ENCODE results near the gene HACE1. TPM values are rescaled to one million over a fixed set of nuclear protein-coding genes. Genes with fewer than 3 reads are reported as not detected.
"Not testable (repeated sequence)": the region's sequence is repeated elsewhere in the genome, so short reads cannot be mapped to it uniquely, and the experiment has no call there.

HACE1 gene, protein sequence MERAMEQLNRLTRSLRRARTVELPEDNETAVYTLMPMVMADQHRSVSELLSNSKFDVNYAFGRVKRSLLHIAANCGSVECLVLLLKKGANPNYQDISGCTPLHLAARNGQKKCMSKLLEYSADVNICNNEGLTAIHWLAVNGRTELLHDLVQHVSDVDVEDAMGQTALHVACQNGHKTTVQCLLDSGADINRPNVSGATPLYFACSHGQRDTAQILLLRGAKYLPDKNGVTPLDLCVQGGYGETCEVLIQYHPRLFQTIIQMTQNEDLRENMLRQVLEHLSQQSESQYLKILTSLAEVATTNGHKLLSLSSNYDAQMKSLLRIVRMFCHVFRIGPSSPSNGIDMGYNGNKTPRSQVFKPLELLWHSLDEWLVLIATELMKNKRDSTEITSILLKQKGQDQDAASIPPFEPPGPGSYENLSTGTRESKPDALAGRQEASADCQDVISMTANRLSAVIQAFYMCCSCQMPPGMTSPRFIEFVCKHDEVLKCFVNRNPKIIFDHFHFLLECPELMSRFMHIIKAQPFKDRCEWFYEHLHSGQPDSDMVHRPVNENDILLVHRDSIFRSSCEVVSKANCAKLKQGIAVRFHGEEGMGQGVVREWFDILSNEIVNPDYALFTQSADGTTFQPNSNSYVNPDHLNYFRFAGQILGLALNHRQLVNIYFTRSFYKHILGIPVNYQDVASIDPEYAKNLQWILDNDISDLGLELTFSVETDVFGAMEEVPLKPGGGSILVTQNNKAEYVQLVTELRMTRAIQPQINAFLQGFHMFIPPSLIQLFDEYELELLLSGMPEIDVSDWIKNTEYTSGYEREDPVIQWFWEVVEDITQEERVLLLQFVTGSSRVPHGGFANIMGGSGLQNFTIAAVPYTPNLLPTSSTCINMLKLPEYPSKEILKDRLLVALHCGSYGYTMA
- polyA plus RNA-seq (2013, experiment 1 of 2; ENCODE audit: insufficient read length), result 10.7 TPM
- 10.8 TPM for polyA plus RNA-seq (2013, experiment 2 of 2; ENCODE audit: insufficient read length)

DNA sequence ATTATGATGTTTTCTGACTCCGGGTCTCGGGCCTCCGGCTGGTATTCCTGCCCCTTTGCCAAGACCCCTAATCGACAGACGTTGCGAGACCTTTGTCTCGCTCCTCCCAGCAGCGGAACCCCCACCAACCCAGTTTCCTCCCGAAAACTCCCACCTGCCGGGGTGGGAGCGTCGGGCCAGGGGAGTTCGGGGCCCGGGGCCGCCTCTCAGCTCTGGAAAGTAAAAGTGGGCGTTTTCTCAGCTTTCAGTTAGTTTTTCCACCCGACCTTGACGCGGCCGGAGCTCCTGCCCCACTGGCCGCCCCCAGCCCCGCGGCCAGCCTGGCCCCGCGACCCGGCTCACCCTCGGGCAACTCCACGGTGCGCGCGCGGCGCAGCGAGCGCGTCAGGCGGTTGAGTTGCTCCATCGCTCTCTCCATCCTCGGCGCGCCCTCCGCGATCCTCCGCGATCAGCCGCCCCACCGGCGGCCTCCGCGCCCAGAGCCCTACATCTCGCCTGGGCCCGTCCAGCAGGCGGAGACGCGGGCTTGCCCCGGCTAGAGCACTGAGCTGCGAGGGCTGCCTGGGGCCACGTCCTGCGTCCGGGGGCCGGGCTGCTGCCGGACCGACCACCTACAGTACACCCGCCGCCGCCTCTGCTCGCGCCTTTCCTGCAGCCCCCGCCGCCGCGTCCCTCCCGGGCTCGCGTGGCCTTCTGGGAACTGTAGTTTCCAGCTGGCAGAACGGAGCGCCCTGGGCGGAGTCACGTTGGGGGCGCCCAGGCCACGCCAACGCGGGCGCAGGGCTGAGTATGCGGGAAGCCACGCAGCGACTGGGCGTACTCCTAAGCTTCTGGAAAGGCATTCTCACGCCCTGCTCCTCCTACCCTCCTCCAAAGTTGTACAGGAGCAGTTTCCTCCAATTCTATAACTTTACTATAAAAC, at the start of gene HACE1:
Gene HACE1 (minus strand): TSS at position 695 of the 922 bp plus-strand sequence. CDS start 277 bp downstream, at position 418.
- DNase-seq, result peak; percentile 91

DNA sequence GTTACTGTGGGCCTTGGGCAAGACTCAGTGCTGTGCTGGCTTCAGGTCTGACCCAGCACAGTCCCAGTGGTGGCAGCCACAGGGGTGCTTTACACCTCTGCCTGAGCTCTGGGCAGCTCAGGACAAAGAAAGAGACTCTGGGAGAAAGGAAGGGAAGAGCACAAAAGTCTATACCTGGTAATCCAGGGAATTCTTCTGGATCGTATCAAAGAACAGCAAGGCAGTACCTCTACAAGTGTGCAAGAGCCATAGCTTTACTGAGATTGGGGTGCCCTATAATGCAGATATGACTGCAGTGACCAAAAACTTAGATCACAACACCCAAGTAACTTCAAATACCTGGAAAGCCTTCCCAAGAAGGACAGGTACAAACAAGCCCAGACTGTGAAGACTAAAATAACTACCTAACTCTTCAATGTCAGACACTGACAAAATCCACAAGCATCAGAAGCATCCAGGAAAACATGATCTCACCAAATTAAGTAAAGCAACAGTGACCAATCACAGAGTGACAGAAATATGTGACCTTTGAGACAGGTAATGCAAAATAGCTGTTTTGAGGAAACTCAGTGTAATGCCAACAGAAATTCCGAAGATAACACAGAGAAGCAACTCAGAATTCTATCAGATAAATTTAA, 49.3 kb upstream of the HACE1 start:
- DNase-seq, result no peak

DNA sequence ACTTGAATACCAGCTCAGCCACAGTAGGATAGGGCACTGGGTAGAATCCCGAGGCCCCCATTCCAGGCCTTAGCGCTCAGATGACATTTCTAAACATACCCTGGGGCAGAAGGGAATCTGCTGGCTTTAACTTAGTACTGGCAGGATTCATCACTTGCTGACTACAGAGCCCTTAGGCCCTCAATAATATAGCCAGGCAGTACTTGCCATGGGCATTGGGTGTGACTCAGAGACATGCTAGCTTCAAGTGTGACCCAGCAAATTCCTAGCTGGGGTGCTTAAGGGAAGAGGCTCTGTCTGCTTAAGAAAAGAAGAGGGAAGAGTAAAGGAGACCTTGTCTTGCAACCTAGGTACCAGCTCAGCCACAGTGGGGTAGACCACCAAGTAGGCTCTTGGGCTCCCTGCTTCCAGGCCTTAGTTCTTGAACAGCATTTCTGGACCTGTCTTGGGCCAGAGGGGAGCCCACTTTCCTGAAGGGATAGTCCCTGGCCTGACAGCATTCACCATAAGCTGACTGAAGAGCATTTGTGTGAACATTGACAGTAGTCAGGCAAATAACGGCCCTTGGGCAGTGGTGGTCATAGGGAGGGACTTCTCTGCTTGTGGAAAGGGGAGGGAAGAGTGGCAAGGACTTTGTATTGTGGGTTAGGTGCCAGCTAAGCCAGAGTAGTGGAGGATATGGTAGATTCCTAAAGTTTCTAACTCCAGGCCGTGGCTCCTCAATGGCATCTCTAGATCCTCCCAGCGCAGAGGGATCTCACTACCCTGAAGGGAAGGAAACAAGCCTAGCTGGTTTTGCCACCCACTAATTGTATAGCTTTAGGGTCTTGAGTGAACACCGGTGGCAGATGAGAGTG, 48.5 kb upstream of the HACE1 start:
- DNase-seq, result no peak

DNA sequence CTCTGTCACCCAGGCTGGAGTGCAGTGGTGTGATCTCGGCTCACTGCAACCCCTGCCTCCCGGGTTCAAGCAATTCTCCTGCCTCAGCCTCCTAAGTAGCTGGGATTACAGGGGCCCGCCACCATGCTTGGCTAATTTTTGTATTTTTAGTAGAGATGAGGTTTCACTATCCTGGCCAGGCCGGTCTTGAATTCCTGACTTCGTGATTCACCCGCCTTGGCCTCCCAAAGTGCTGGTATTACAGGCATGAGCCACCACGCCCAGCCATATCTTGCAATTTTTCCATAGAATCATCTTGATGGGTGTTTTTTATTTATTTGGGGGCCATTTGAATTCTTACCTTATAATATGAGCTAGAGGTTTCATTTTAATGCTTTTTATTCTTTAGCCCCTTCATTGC, 39.2 kb upstream of the HACE1 start:
- DNase-seq, result not testable (repeated sequence)

DNA sequence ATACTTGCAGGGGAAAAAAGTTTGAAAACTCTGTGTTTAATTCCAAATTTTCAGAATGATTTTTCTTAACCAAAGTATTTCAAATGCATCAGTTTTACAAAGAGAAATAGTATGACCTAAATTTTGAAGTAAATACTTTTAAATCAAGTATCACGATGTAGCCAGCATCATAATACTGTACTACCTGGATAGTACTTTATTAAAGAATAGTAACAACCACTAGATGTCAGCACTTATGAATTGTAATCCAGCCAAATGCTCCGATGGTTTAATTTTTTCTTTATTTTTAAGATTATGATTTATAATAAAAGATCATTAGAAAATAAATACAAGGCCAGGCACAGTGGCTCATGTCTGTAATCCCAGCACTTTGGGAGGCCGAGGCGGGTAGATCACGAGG, 37.2 kb upstream of the HACE1 start:
- no peak for DNase-seq

DNA sequence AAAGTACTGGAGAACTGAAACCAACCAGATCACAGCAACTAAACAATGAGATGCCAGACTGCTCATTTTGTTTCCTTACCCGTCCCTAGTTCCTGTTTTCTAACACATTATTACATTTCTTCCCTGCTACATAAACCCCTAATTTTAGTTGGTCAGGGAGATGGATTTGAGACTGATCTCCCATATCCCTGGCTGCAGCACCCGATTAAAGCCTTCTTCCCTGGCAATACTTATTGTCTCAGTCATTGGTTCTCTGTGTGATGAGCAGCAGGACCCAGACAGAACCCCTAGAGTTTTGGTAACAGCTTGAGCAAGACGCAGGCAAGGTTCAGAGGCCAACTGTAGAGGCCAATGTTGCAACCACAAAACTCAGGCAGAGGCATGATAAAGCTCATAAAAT, 28.3 kb upstream of the HACE1 start:
- no peak for DNase-seq

DNA sequence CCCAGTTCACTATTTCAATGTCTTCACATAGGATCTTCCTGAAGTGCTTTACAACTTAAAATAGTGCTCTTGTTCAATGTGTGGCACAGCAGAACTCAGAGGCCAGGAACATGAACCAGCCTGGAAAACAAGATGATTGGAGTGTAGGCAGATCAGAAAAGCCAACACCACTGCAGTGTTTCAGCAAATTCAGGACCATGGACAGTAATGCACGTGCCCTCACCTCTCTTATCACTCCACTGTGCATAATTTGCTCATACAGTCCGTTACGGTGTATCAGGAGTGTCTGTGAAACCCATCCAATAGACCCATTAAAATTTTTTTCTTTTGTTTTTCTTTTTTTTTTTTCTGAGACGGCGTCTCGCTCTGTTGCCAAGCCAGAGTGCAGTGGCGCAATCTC, 27.6 kb upstream of the HACE1 start:
- peak; percentile 52 for DNase-seq

DNA sequence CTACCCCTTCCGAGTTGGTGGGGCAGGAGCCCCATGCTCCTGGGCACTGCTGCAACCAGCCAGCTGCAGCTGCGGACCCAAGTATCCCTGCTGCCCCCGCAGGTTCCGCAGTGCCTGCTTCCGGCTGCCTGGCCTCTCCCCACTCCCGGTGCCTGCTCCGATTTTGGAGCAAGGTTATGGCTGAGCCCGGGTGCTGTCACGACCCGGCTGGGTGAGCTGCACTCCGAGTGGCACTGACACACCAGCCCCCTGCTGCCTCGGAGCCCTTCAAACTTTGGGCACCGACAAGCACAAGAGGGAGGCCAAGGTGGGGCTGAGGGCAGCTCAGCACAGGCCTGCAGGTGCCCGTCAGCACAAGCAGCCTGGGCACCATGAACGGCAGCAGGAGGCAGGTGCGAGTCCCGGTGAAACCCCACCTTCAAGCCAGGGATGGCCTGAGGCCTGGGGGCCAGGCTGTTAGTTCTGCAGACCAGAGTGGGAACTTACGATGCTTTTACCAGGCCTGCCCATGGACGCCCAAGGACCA, 25.9 kb upstream of the HACE1 start:
- no peak for DNase-seq

DNA sequence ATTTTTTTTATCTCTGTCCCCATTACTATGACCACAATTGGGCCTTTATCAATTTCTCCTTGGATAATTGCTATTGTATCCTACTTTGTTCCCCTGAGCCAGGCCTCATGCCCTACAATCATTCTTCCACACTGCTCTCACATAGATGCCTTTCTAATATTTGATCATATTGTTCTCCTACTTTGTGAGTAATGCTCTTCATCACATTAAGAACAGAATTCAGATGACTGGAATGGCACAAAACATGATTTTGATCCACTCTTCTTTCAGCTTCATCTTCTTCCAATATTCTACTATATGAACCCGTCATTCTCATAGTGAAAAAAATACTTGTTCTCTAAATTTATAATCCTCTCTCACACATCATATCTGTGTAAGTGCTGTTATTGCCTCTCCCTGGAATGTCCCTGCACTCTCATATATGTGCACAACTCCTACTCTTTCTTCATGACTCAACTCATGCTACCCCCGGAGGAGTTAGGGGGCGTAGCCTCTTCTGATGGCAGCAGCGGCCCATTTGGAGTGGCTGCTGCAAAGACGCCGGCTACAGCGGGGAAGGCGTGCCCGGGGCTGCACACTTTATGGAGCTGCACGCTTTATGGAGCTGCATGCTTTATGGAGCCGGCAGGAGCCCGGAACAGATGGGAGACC, 25.3 kb upstream of the HACE1 start:
- no peak for DNase-seq

DNA sequence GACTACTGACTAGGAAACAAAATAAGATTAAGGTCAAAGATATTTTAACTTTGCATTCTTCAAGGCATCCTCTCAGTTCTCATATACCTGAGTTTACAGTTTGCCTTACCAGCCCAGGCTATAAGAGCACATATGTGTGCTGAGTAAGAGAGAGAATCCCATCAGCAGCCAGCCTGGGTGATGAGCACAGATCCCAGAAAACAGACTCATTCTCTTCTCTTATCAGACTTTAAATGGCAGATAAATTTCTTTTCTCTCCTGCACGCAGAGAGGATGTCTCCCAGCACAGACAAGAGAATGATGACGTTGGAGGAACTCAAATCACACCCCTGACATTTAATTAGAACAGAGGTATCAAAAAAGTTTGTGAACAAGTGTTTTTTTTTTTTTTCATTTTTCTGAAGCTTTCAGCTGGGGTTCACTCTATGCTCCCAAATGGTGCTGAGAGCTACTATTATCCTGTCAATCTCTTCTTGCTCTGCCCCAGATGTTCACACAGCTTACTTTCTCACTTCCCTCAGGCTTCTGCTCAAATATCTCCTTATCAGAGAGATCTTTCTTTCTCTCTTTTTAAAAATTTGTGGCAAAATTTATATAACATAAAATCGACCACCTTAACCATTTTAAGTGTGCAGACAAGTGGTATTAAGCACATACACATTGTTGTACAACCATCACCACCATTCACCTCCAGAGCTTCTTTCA, 22.4 kb upstream of the HACE1 start:
- DNase-seq, result no peak

DNA sequence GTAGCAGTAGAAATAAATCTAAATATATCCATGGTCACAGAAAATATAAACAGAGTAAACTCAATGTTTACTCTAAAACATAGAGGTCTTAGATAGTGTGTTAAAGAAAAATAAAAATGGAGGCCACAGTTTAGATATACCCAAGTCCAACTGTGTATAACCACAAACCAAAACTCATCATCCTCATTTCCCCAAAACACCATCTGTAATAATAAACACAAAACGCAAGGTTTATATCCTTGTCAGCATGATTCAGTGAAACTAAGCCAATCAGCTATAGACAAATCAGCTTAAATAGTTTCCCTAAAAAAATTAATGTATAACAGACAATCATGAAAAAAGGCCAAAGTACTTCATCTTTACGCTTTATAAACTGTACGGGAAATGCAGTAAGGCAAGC, 2.7 kb upstream of the HACE1 start:
- peak; percentile 9 for DNase-seq

DNA sequence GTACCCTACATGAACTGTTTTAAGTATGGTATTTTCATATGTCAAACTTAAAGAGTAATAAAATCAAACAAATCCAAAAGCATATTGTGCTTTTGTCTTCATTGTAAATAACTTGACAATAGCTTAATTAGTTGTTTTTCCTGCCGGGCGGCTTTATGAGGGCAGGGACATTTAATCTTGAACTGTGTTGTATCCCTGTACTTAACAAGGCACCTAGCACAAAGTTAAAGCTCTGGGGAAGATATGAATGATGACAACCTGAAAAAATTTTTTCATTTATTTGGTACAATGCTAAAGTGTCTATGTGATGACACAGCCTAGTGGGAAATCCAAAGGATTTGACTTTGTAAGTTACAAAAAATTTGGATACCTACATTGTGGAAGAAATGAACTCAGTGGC, 502 bp upstream of the HACE1 start:
- DNase-seq, result no peak

DNA sequence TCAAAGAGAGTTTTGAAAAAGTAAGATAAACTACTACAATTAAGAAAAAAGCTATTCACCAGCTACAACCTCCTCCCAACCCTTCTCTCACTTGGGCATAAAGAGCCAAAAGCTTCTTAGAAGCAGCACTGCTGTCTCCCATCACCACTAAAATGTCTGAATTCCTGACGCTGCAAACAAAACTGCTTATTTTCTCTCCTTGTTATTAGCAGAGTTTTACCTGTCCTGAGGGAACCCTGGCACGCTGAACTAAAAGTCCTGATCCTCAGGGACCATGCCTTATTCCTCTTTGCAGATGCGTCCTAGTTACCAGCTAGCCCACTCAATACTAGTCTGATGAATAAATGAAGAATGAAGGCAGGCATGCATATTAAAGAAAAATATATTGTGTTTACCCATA, 1.1 kb downstream of the HACE1 start:
- no peak for DNase-seq

DNA sequence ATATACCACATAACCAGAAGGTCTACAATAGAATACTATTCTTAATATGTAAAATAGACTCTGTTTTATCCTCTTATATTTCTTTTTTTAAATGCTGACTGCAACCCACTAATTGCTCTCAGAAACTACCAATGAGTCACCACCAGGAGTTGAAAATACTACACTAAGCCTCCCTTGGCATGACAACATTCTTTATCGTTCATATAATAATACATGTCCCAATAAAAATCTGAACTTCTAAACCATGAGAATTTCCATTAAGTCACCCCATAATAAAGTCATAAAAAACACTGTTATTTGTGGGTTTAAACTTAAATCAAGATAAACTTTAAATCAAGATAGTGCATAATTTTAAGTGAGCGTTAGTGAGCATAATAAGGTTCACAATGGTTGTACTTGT, 4.2 kb downstream of the HACE1 start:
- peak; percentile 34 for DNase-seq

DNA sequence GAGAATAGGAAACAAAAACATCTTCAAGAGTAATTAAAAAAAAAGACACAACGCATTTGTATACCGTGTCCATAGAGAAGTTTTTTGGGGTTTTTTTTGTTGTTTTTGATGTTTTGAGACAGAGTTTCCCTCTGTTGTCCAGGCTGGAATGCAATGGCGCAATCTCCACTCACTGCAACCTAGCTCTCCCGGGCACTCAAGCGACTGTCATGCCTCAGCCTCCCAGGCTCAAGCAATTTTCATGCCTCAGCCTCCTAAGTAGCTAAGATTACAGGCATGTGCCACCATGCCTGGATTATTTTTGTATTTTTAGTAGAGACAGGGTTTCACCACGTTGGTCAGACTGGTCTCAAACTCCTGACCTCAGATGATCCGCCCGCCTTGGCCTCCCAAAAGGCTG, 12.0 kb downstream of the HACE1 start:
- not testable (repeated sequence) for DNase-seq

DNA sequence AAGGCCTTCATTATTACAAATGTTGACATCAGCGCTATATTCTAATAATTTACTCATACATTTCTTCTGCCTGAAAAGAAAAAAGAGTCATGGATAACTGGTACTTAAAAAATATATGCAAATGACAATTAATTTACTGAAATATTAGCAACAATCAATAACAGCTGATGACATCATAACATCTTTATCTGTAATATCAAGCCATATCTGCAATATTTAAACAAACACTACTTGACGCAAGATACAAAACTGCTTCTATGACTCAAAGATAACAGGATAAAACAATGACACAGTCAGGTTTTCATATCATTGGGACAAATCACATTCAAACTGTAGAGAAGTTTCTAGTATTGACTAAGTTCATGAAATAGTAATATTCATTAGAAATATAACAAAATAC, 16.5 kb downstream of the HACE1 start:
- no peak for DNase-seq

DNA sequence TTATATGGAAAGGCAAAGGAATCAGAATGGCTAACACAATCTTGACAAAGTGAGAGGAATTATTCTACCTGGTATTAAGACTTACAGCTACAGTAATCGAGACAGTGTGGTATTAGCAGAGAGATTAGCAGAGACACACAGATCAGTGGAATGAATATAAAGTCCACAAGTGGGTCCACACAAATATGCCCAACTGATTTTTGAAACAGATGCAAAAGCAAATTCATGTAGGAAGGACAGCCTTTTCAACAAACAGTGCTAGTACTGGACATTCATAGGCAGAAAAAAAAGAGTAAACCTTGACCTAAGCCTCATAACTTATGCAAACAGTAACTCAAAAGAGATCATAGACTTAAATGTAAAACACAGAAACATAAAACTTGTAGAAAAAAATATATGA, 22.6 kb downstream of the HACE1 start:
- no peak for DNase-seq

DNA sequence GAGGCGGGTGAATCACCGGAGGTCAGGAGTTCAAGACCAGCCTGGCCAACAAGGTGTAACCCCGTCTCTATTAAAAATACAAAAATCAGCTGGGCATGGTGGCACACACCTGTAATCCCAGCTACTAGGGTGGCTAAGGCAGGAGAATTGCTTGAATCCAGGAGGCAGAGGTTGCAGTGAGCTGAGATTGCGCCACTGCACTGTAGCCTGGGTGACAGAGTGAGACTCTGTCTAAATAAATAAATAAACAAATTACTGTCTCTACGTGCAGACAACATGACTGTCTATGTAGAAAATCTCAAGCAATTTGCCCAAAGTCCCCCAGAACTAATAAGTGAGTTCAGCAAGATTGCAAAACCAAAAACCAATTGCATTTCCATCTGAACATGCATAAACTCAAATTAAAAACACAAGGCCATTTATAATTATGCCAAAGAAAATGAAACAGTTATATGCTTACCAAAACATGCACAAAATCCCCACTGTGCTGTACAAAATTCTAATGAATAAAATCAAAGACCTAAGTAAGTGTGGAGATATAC, 23.2 kb downstream of the HACE1 start:
- not testable (repeated sequence) for DNase-seq

DNA sequence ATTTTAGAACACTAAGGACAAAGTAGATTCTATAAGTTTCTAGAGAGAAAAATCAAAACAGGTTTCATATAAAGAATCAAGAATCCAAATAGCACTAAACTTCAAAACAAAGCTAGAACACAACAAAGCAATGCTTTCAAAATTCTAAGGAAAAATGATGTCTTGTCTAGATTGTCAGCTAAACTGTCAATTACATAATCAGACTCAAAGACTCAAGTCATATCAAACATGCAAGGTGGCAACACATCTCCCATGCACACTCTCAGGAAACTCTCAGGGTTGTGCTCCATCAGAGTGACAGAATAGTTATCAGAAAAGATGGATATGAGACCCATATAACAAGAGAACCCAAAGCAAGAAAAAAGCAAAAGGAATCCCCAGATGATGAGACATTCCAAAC, 23.9 kb downstream of the HACE1 start:
- DNase-seq, result no peak

Data from fibroblast of skin of abdomen (primary cell).